H9 (cell line): Measurements from ENCODE around the gene IRX2. TPM values are rescaled to one million over a fixed set of nuclear protein-coding genes. Genes with fewer than 3 reads are reported as not detected.

Experiments
- DNase-seq: peaks from one replicate; pipeline ENCODE4 v3.0.0-alpha.2; 2017
- H2AFZ ChIP-seq: one replicate; pipeline ENCODE4 v1.6.1; 2013; ENCODE audit warnings: mild to moderate bottlenecking, low read length, control low read depth, moderate library complexity
- H2AK5ac ChIP-seq: 2 replicates; pipeline ENCODE4 v1.6.1; 2013; ENCODE audit warnings: low read length, control low read depth, mixed read lengths; ENCODE audit not compliant: insufficient read length
- H2BK120ac ChIP-seq: one replicate; pipeline ENCODE4 v1.6.1; 2013; ENCODE audit warnings: low read depth, mild to moderate bottlenecking, low read length, control low read depth, inconsistent platforms; ENCODE audit not compliant: poor library complexity, severe bottlenecking
- H2BK12ac ChIP-seq: 2 replicates; pipeline ENCODE4 v1.6.1; 2013; ENCODE audit warnings: low read length, control low read depth, mixed read lengths, low read depth; ENCODE audit not compliant: insufficient read length
- H2BK15ac ChIP-seq: 2 replicates; pipeline ENCODE4 v1.6.1; 2013; ENCODE audit warnings: low read depth, low read length, control low read depth
- H2BK20ac ChIP-seq: one replicate; pipeline ENCODE4 v1.6.1; 2013; ENCODE audit warnings: low read depth, mild to moderate bottlenecking, low read length, control low read depth, inconsistent platforms; ENCODE audit not compliant: poor library complexity, severe bottlenecking
- H2BK5ac ChIP-seq: 2 replicates; pipeline ENCODE4 v1.6.1; 2013; ENCODE audit warnings: low read length, control low read depth, mixed read lengths; ENCODE audit not compliant: insufficient read length
- H3K14ac ChIP-seq: 2 replicates; pipeline ENCODE4 v1.6.1; 2013; ENCODE audit warnings: low read length, control low read depth; ENCODE audit not compliant: insufficient read depth
- H3K18ac ChIP-seq: 2 replicates; pipeline ENCODE4 v1.6.1; 2013; ENCODE audit warnings: low read depth, mild to moderate bottlenecking, mixed read lengths, low read length, control low read depth; ENCODE audit not compliant: insufficient read length
- H3K23ac ChIP-seq: 2 replicates; pipeline ENCODE4 v1.6.1; 2013; ENCODE audit warnings: low read length, control low read depth, mixed read lengths, low read depth; ENCODE audit not compliant: insufficient read length
- H3K23me2 ChIP-seq: 2 replicates; pipeline ENCODE4 v1.6.1; 2013; ENCODE audit warnings: low read depth, mild to moderate bottlenecking, mixed read lengths, low read length, control low read depth; ENCODE audit not compliant: insufficient read length, poor library complexity, severe bottlenecking
- H3K27ac ChIP-seq: 2 replicates; pipeline ENCODE4 v1.5.1; 2013; ENCODE audit warnings: low read length, control low read depth, mixed read lengths, low read depth; ENCODE audit not compliant: insufficient read length
- H3K27me3 ChIP-seq: 2 replicates; pipeline ENCODE4 v1.6.1; 2013; ENCODE audit warnings: low read length, control low read depth, inconsistent platforms; ENCODE audit not compliant: insufficient read depth
- H3K4ac ChIP-seq: 2 replicates; pipeline ENCODE4 v1.6.1; 2013; ENCODE audit warnings: low read depth, mild to moderate bottlenecking, control low read depth, inconsistent platforms, low read length, moderate library complexity
- H3K4me1 ChIP-seq: 2 replicates; pipeline ENCODE4 v1.6.1; 2013; ENCODE audit warnings: low read length, control low read depth, inconsistent platforms; ENCODE audit not compliant: insufficient read depth
- H3K4me2 ChIP-seq: 2 replicates; pipeline ENCODE4 v1.6.1; 2013; ENCODE audit warnings: low read length, control low read depth, mixed read lengths; ENCODE audit not compliant: insufficient read length, insufficient read depth
- H3K56ac ChIP-seq: 2 replicates; pipeline ENCODE4 v1.6.1; 2013; ENCODE audit warnings: low read depth, mild to moderate bottlenecking, mixed read lengths, low read length, control low read depth; ENCODE audit not compliant: insufficient read length
- H3K79me1 ChIP-seq: 2 replicates; pipeline ENCODE4 v1.6.1; 2013; ENCODE audit warnings: low read depth, mild to moderate bottlenecking, moderate library complexity, low read length, control low read depth, inconsistent platforms; ENCODE audit not compliant: insufficient read depth, poor library complexity, severe bottlenecking
- H3K79me2 ChIP-seq: 2 replicates; pipeline ENCODE4 v1.6.1; 2013; ENCODE audit warnings: low read length, control low read depth, inconsistent platforms; ENCODE audit not compliant: insufficient read depth
- H3K9ac ChIP-seq: 2 replicates; pipeline ENCODE4 v1.6.1; 2013; ENCODE audit warnings: low read length, control low read depth, mixed read lengths; ENCODE audit not compliant: insufficient read length; ENCODE audit errors: extremely low read depth
- H3K9me3 ChIP-seq: one replicate; pipeline ENCODE4 v1.6.1; 2013; ENCODE audit warnings: low read depth, low read length, inconsistent platforms; ENCODE audit not compliant: control insufficient read depth
- H3T11ph ChIP-seq: one replicate; pipeline ENCODE4 v1.6.1; 2013; ENCODE audit warnings: mild to moderate bottlenecking, low read length, control low read depth, inconsistent platforms
- H4K20me1 ChIP-seq: one replicate; pipeline ENCODE4 v1.6.1; 2013; ENCODE audit not compliant: control insufficient read depth, insufficient read length, insufficient read depth
- H4K5ac ChIP-seq: 2 replicates; pipeline ENCODE4 v1.6.1; 2013; ENCODE audit warnings: low read depth, mild to moderate bottlenecking, mixed read lengths, low read length, control low read depth; ENCODE audit not compliant: insufficient read length
- H4K8ac ChIP-seq: replicated peaks from 2 replicates; pipeline ENCODE4 v1.6.1; 2013; ENCODE audit warnings: low read length, control low read depth, mixed read lengths, low read depth; ENCODE audit not compliant: insufficient read length
- H4K91ac ChIP-seq: 2 replicates; pipeline ENCODE4 v1.6.1; 2013; ENCODE audit warnings: low read depth, mild to moderate bottlenecking, moderate library complexity, mixed read lengths, low read length, control low read depth; ENCODE audit not compliant: insufficient read length
- H3K27ac Mint-ChIP-seq, 3 experiments: 2 replicates in 2 of 3; 3 replicates in 1 of 3; pipeline ENCODE4 v1.8.0; 2020 to 2021; ENCODE audit warnings: mixed read lengths in 3 of 3, mild to moderate bottlenecking in 1 of 3, moderate library complexity in 1 of 3
- H3K27me3 Mint-ChIP-seq: 2 replicates; pipeline ENCODE4 v1.8.0; 2021; ENCODE audit warnings: low read depth, mild to moderate bottlenecking, moderate library complexity, mixed read lengths
- H3K36me3 Mint-ChIP-seq, 3 experiments: 2 replicates in 2 of 3; 3 replicates in 1 of 3; pipeline ENCODE4 v1.8.0; 2020 to 2021; ENCODE audit warnings: low read depth in 3 of 3, mixed read lengths in 3 of 3; ENCODE audit not compliant: insufficient read depth in 1 of 3
- H3K4me1 Mint-ChIP-seq, 2 experiments: 2 replicates each; pipeline ENCODE4 v1.8.0; 2020; ENCODE audit warnings: mixed read lengths in 2 of 2
- H3K4me3 Mint-ChIP-seq, 2 experiments: 2 replicates in 1 of 2; 3 replicates in 1 of 2; pipeline ENCODE4 v1.8.0; 2020 to 2021; ENCODE audit warnings: mild to moderate bottlenecking in 2 of 2, mixed read lengths in 2 of 2, moderate library complexity in 1 of 2
- H3K9me3 Mint-ChIP-seq, 2 experiments: 2 replicates in 1 of 2; 3 replicates in 1 of 2; pipeline ENCODE4 v1.8.0; 2020; ENCODE audit warnings: mild to moderate bottlenecking in 2 of 2, mixed read lengths in 2 of 2, moderate library complexity in 1 of 2
- CTCF ChIP-seq: fragments of 200-600 bp; sonication (generic); conservative IDR thresholded peaks from 3 replicates; pipeline ENCODE4 v1.8.0; 2021; ENCODE audit warnings: antibody characterized with exemption, mild to moderate bottlenecking
- WGBS: extraction: QIAGEN DNeasy Blood & Tissue Kit; methylation state at CpG from one replicate; pipeline ENCODE4 v1.1.7; 2013; ENCODE audit warnings: missing lambda C conversion rate, low lambda C conversion rate, mixed read lengths; ENCODE audit not compliant: insufficient read length; ENCODE audit errors: extremely low coverage; 5-methylcytosine and 5-hydroxymethylcytosine counted together
- total RNA-seq: library from RNA; stranded (reverse); gene quantifications from 2 replicates; pipeline ENCODE4 v1.2.1, GENCODE V29; 2021

IRX2 gene
- total RNA-seq, 1 experiment from 2014 or later: 91.6 TPM

DNA sequence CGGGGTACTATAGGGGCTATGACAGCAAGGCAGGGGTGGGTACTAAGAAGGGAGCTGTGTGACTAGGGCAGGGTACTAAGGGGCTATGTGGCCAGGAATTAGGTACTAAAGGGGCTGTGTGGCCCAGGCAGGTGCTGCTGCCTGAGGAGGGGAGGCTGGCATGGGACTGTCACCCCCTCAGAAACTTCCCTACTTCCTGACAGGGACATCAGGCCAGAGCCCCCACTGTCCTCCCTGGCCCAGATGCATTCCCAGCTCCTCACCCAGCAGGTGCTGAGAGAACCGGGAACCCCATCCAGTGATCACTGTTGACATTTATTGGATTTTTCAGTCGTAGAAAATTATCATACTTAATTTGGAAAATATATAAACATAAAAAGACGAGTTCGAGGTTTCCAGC lies 26.6 kb downstream of the IRX2 start:
- H3T11ph ChIP-seq: no peak overlapping the region
- H3K27ac ChIP-seq: no peak overlapping the region
- Mint-ChIP-seq H3K36me3 (no peaks in the 10 kb centered on the region; a peak in 1 of 7 replicates), H3K4me3 (no peak overlapping the region), H3K4me1 (peaks cover 0 to 4% of the 10 kb centered on the region in 2 experiments; a peak in 1 of 4 replicates), H3K9me3 (no peaks in the 10 kb centered on the region), H3K27ac (no peak overlapping the region; a peak in 1 of 7 replicates), H3K27me3 (peaks cover 45% of the 10 kb centered on the region)
- H3K4ac ChIP-seq: no peak overlapping the region
- no peaks in the 10 kb centered on the region for H3K23me2 ChIP-seq
- no peaks in the 10 kb centered on the region for H3K79me2 ChIP-seq
- no peak overlapping the region for H3K14ac ChIP-seq
- no peaks in the 10 kb centered on the region for H3K27me3 ChIP-seq
- no peak overlapping the region for H2AFZ ChIP-seq
- no peak overlapping the region for H4K8ac ChIP-seq
- no peak for TF ChIP-seq CTCF
- H4K5ac ChIP-seq: no peak overlapping the region
- H4K20me1 ChIP-seq: no peaks in the 10 kb centered on the region
- H2BK15ac ChIP-seq: no peak overlapping the region
- WGBS: no CpG with 5 or more reads among the region's 5 CpGs
- H3K56ac ChIP-seq: no peak overlapping the region
- peak; percentile 5 for DNase-seq
- no peak overlapping the region for H2BK120ac ChIP-seq
- no peaks in the 10 kb centered on the region for H3K4me1 ChIP-seq
- no peak overlapping the region for H3K18ac ChIP-seq
- H3K9ac ChIP-seq: no peak overlapping the region
- no peak overlapping the region for H4K91ac ChIP-seq
- no peak overlapping the region for H3K23ac ChIP-seq
- H2AK5ac ChIP-seq: no peak overlapping the region
- H2BK12ac ChIP-seq: no peak overlapping the region
- H3K79me1 ChIP-seq: no peaks in the 10 kb centered on the region
- H3K4me2 ChIP-seq: no peak overlapping the region
- no peak overlapping the region for H2BK5ac ChIP-seq
- H2BK20ac ChIP-seq: no peak overlapping the region
- H3K9me3 ChIP-seq: no peaks in the 10 kb centered on the region
